GM19043 (cell line): Measurements from ENCODE around the gene MT1B.

Experiments used
- ATAC-seq: cut with Tn5 transposase; IDR thresholded peaks from one replicate; pipeline ENCODE4 v1.9.1; 2021; ENCODE audit warnings: low read depth; ENCODE audit not compliant: unreplicated experiment

The MT1B gene

DNA sequence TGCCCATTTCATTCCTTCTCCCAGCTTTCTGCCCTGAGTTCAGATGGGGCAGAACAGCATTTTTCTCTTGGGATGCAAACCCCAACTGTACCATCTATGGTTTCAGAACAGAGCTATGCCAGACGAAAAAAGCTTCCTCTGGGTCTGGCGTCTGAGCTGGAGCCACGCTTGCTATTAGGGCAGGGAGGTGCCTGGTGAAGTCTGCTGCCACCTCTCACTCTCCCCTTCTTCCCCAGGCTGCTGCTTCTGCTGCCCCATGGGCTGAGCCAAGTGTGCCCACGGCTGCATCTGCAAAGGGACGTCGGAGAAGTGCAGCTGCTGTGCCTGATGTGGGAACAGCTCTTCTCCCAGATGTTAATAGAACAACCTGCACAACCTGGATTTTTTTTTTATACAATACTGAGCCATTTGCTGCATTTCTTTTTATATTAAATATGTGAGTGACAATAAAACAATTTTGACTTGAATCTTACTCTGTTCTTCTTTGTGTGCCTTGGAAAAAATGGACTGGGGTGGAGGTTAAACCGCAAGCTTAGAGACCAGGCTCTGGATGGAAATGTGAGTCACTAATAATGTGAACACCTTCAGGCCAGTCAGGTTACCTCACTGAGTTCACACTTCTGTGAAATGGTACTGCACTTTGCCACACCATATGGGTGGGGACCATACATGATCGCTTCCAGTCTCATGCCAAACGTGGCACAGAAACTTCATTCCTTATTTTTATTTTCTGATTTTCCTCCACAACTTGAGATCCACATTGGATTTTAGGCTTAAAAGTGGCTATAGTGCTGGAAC lies 14.9 kb upstream of the MT1B start:
- no peak for ATAC-seq

DNA sequence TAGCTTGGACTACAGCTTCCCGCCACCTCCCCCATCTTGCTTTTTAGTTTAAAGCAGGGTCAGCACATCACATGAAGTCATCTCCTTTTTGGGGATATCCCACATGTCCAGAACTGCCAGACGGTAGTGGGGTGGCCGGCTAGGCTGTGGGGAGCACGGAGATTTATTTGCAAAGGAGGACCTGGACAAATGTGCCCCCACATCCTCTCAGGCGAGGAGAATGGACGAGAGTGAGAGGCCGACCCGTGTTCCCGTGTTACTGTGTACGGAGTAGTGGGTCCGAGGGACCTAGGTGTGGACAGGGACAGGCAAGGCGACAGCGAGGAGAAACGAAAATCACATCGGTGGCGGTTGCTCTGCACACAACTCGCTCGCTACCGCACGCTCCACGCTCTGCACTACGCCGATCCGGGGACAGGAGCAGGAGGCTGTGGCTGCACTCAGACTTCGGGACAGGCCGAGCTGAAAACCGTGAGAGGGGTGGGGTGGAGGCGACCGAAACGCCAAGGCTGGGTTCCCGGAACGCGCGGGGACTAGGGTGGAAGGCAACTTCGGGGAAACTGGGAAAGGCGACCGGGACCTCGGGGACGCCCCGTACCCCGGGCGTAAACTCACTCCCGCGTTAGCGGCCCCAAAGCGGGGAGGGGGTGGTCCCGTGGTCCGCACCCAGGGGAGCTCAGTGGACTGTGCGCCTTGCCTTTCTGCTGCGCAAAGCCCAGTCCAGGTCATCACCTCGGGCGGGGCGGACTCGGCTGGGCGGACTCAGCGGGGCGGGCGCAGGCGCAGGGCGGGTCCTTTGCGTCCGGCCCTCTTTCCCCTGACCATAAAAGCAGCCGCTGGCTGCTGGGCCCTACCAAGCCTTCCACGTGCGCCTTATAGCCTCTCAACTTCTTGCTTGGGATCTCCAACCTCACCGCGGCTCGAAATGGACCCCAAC lies 13.6 kb upstream of the MT1B start, which contains the start of gene MT1A:
TSS of gene MT1A (plus strand) at position 853 of the 937 bp plus-strand sequence. CDS start at position 926, 73 bp downstream.
- ATAC-seq = no peak

DNA sequence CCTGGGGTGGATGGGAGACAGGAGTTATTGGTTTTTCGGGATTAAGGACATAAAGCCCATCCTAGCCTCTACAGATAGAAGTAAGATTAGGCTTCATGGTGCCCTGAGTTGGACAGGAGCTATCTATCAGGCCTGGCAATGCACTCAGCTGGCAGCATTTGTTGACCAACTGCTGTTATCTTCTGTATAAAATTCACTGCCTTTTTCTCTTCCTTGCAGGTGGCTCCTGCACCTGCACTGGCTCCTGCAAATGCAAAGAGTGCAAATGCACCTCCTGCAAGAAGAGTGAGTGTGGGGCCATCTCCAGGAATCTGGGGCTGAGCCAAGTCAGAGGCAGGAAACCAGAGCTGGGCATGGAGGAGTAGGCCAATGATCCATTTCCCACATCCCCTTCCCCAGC lies 12.6 kb upstream of the MT1B start:
- no peak for ATAC-seq

DNA sequence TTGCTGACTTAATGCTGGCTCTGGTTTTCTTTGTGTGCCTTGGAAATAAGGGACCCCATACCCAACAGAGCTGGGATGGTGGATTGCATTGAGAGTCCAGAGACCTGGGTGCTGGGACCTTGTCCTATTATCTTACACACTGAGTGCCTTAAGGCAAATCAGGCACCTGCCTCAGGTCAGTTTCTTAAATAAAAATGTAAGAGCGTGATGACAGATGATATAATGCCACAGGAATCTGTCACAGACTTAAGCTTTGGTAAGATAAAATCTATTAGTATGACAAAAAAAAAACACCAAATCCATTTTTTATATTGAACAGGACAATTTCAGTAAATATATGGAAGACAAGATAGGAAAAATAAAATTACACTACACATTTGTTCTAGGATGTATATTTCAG lies 11.6 kb upstream of the MT1B start:
- ATAC-seq = no peak

DNA sequence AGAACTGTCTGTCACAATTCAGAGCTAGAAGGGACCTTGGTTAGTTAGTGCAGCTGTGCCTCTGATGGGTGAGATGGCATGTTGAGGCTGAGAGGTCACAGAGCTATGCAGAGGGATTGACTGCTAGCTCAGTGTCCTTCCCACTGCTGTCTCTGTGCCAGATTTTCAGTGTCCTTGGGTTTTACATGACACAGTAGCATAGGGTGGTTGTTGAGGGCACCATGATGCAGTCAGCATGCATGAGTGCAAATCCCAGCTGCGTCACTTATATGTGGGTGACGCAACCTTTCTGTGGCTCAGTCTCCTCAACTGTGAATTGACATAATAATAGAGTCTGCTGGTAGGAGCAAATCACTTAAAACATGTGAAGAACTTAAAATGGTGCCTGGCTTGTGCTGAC lies 10.5 kb upstream of the MT1B start:
- no peak for ATAC-seq

DNA sequence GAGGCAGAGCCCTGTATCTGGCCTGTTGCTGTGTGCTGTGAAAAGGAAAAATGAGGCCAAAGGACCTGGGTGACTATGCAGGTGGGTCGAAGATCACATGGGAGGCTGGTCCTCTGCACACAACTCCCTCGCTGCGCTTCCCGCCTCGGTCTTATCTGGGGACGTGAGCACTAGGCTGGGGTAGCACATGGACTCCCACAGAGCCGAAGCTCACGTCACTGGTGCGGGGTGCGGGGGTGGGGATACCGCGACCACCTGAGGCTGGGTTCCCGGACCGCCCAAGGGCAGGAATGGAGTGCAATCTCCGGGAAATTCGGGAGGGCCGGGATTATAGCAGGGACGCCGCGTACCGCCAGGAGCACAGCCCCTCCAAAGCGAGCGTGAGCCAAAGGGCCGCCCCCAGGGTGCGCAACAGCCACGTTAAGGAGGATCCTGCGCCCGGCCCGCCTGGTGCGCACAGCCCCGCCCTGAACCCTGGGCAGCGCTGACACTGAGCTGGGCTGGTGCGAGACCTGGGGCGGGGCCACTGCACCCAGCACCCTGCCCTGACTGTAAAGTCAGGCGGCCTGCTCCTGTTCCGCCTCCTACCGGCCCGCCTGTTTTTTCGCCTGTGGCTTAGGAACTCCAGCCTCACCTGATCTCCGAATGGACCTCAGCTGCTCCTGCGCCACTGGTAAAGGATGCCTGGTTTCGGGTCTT lies 8.5 kb upstream of the MT1B start:
- ATAC-seq = no peak

- ATAC-seq = no peak
Observed at GRCh38 chr16:56643833-56644232, 7.9 kb upstream of the MT1B start.

GRCh38 chr16:56645311-56645710 lies 6.4 kb upstream of the MT1B start:
- ATAC-seq = no peak

DNA sequence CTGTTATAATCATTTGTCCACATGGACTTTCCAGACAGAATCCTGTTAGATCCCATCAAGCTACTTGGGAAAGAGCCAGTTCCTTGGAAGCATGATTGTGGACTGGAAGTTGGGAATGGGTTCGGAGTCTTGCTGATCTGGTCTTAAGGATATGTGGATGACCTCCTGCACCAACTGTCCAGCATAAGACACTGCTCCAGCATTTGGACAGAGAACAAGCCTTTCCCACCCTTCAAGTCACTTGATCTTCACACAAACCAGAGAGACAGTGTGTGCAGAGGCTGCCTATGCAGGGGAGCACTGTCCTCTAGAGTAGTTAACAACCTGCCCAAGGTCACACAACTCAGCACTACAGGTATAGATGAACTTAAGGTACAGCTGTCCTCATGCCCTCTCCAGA lies 5.8 kb upstream of the MT1B start:
- ATAC-seq = no peak

DNA sequence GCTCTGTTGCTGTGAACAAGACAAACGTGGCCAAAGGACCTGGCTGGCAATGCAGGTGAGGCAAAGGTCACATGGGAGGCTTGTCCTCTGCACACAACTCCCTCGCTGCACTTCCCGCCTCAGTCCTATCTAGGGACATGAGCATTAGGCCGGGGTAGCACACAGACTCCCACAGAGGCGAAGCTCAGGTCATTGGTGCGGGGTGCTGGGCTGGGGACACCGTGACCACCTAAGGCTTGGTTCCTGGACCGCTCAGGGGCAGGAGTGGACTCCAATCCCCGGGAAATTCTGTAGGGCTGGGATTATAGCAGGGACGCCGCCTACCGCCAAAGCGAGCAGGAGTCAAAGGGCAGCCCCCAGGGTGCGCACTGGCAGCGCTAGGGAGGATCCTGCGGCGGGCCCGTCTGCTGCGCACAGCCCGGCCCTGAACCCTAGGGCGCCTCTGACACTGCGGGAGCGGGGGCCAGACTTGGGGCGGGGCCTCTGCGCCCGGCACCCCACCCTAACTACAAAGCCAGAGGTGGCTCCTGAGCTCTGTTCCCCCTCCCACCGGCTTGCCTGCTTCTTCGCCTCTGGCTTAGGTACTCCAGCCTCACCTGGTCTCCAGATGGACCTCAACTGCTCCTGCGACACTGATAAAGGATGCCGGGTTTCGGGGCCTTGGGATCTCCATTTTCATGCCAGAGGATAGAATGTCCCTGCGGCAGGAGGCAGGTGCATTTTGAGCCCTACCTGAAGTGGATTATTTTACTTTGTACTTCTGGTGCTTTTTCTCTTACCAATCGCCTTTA lies 3.9 kb upstream of the MT1B start:
- ATAC-seq = no peak

- ATAC-seq = no peak
Observed at GRCh38 chr16:56649271-56649670, 2.4 kb upstream of the MT1B start.

DNA sequence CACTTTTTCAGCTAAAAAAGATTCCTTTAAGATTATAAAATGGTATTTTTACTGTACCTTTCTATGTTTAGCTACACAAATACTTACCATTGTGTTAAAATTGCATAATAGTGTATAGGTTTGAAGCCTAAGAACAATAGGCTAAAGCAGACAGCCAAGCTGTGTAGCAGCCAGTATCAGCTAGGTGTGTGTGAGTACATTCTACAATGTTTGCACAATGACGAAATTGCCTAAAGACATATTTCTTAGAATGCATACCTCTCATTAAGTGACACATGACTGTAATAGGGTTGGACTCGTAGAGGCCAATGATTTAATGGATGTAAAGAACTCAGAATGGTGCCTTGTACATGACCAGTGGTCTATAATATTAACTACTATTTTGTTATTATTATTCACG lies 1.9 kb upstream of the MT1B start:
- no peak for ATAC-seq

DNA sequence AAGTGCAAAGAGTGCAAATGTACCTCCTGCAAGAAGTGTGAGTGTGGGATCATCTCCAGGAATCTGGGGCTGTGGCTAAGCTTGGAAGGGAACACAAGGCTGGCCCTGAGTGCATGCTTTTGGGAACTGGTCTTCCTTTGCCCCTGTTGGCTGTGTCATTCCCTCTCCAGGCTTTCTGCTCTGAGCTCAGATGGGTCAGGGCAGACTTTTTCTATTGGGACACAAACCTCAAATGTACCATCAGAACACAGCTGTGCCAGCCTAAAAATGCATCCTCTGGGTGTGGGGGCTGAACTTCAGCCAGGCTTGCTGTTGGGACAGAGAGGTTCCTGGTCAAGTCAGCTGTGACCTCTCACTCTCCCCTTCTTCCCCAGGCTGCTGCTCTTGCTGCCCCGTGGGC lies 914 bp downstream of the MT1B start:
- ATAC-seq = no peak

- no peak for ATAC-seq
Observed at GRCh38 chr16:56653218-56653617, 1.5 kb downstream of the MT1B start.

DNA sequence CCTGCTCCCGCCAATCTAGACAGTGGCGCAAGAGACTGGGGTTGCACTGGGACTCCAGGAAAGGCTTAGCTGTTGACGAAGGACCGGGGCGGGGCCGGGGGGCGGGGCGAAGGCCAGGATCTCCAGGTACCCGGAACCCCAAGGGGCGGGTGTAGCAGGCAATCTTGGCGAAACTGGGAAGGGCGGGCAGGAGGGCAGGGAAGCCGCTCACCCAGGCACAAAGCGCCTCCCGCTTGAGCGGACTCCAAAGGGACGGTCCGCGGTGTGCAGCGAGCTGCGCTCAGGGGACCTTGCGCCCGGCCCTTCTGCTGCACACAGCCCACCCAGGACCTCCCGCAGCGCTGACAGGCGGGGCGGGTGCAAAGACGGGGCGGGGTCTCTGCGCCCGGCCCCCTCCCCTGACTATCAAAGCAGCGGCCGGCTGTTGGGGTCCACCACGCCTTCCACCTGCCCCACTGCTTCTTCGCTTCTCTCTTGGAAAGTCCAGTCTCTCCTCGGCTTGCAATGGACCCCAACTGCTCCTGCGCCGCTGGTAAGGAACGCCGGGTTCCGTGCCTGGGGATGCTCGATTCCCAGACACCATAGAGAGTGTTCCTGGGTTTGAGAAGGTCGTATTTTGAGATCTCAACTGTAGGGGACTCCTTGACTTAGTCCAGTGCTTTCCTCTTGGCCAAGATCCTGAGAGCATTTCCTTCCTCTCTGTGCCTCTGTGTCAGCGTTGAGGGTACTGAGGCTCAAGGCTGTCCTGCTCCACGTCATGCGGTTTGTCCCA lies 6.1 kb downstream of the MT1B start, which contains the start of gene MT1F:
TSS of gene MT1F (plus strand) at position 405 of the 772 bp plus-strand sequence. CDS start at position 505, 100 bp downstream.
- no peak for ATAC-seq

DNA sequence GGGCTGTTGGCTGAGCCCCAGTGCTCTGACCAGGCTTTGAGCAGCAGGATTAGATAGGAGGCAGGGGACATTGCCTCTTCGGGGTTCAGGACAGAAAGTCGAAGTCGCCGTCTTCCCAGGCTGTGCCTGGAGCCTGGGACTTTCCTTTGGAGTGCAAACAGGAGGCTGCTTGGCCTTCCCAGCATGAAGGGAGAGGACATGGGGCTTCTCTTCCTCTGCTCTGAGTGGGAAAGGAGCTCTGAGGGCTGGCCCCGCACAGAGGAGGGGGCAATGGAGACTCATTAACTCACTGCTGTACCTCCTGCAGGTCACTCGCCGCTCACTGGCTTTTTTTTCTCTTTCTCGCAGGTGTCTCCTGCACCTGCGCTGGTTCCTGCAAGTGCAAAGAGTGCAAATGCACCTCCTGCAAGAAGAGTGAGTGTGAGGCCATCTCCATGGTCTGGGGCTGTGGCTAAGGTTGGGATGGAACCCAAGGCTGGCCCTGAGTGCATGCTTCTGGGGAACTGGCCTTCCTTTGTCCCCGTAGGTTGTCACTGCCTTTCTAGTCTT lies 6.7 kb downstream of the MT1B start:
- ATAC-seq = no peak

DNA sequence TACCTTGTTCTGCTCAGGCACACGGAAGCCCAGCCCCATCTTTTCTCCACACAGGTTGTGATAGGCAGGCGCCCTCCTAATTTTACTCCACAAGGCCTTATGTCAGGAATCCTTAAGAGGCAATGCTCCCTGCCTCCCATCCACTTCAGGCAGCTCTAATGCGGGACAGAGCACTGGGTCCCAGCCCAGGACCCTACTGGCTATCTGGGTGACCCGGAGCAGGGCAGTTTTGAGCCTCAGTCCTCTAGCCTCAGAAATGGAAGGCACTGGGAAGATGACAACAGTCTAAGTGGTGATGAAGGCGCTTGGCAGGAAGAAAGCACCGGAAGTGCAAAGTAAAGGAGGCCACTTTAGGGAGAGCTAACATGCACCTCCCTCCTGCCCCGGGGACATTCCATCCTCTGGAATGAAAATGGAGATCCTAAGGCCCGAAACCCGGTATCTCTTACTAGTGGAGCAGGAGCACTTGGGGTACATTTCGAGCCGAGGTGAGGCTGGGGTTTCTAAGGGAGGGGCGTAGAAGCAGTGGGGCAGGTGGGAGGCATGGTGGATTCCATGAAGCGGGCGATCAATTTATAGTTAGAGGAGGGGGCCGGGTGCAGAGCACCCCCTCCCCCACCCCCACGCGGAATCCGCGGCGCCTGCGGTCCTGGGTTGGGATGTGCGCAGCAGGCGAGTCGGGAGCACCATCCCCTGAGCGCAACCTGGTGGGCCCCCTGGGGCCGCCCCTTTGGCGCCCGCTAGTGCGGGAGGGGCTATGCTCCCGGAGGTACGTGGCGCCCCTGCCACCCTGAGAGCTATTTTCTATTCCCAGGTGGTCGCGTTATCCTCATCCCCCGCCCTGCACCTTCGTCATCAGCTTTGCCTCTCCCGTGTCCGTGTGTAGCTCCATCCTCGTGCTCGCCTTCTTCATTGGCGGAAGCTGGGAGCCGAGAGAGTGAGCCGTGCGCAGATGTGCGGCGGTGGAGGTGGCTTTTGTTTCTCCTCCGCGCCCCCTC lies 11.0 kb downstream of the MT1B start:
- ATAC-seq = no peak

- no peak for ATAC-seq
Observed at GRCh38 chr16:56664506-56664905, 12.8 kb downstream of the MT1B start.
